Heart left ventricle (tissue), 13 donors: ENCODE results near the gene ESYT3.

Experiments
- CTCF ChIP-seq, 12 donors: fragments of 200-600 bp; sonication (generic) in 4 of 12; IDR thresholded peaks; one replicate each; pipeline versions ENCODE4 v1.5.0 to v1.8.0; 2018 to 2022; ENCODE audit warnings: antibody characterized with exemption in 12 of 12, mild to moderate bottlenecking in 5 of 12
- POLR2A ChIP-seq, 2 donors: fragments of 450-650 bp; IDR thresholded peaks; one replicate each; pipeline ENCODE4 v1.6.1; 2017; ENCODE audit warnings: antibody characterized with exemption in 2 of 2, mild to moderate bottlenecking in 2 of 2, moderate library complexity in 2 of 2
- donor health status: ischemic (EF 13 %, LVEDD 7.1; RV severe dilation, severe dysfunction).
- donor health status: DM: no; HTN: yes; CAD: no.
- donor health status: DM: no; HTN: no; CAD: no.
- donor health status: ischemic (EF 25% LVEDD 6.9; RV normal size, moderate dysfunction).
- donor health status: ischemic (EF 25% LVEDD 5.7; RV mildly dilated, moderate dysfunction).
- donor health status: ischemic (EF 35%, LVEDD 5.7; RV mildly dilated, moderate dysfunction).
- donor health status: nonischemic (EF 11% LVEDD 7.7; RV severe dilation, severe dysfunction).
- donor health status: DM: yes; HTN: yes; CAD: no.
- donor health status: PGD.
- donor health status: ischemic (EF 29% LVEDD 5.4; RV normal size, mild dysfunction).
- donor health status: nonischemic (EF 23%, LVEDD 6.1; RV moderate dilation, normal function).

- TF ChIP-seq CTCF (IDR thresholded peaks at IDR 0.05), result peak; percentile 16 to 62 (median 48)
- TF ChIP-seq POLR2A (IDR thresholded peaks at IDR 0.05), result no peak
Measured at GRCh38 chr3:138426211-138426610, 8.2 kb upstream of the ESYT3 start.
